Right lung (tissue), 5 donors: ENCODE results near the gene ABCC1. TPM values are rescaled to one million over a fixed set of nuclear protein-coding genes. Genes with fewer than 3 reads are reported as not detected.
"Not testable (repeated sequence)": the region's sequence is repeated elsewhere in the genome, so short reads cannot be mapped to it uniquely, and the experiment has no call there.

Experiments
- DNase-seq, 2 donors: peaks; one replicate each; pipeline ENCODE4 v3.0.0-alpha.2; 2013
- polyA plus RNA-seq, 5 donors: library from polyadenylated mRNA; unstranded; fragments of 120-200 nt; gene quantifications; one replicate each; pipeline versions ENCODE4 v1.2.1 to v1.2.3, GENCODE V29; 2013; ENCODE audit warnings: inconsistent platforms in 1 of 5, low replicate concordance in 1 of 5; ENCODE audit not compliant: insufficient read length in 5 of 5, insufficient read depth in 1 of 5

The ABCC1 gene
- polyA plus RNA-seq, 5 donors: 24.1 to 30.8 (median 26.9) TPM

DNA sequence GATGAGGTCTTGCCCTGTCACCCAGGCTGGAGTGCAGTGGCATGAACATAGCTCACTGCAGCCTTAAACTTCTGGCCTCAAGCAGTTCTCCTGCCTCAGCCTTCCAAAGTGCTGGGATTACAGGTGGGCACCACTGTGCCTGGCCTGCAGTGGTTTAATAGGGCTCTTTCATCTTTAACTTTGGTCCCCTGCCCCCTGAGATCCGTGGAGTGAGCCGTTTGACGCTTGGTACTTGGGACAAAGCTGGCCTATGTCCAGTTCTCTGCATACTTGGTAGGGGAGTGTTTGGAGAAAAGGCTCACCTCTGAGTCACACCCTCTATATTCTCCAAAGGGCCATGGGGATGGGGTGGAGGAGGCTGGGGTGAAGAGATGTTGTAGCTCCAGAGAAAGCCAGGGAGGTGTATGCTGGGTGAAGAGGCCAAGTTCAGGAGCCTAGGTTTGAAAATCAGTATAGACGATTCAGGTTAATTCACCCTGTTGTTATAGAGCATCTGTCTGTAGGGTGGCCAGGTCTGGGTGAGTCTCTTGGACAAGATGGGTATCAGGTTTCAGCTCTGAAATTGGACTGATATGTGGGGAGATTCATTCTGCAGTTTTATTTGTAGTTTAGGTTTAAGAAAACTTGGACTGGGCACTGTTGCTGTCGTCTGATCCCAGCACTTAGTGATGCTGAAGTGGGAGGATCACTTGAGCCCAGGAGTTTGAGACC lies 17.6 kb downstream of the ABCC1 start:
- DNase-seq: no peak

DNA sequence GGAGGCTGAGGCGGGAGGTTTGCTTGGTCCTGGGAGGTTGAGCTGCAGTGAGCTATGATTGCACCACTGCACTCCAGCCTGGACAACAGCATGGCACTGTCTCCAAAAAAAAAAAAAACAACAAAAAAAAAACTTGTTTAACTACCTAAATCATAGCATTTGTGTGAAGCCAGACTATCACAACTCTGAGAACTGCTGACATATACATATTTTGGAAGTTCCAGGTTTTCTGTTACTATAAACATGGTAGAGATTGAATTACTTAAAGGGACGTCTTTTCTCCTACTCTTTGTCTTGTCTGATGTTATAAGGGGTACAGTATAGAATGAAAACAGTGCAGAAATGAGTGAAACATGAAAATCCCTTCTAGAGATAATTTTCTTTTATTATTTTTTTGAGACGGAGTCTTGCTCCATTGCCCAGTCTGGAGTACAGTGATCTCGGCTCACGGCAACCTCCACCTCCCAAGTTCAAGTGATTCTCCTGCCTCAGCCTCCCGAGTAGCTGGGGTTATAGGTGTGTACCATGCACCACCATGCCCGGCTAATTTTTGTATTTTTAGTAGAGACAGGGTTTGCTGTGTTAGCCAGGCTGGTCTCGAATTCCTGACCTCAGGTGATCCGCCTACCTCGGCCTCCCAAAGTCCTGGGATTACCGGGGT lies 18.4 kb downstream of the ABCC1 start:
- DNase-seq: no peak

DNA sequence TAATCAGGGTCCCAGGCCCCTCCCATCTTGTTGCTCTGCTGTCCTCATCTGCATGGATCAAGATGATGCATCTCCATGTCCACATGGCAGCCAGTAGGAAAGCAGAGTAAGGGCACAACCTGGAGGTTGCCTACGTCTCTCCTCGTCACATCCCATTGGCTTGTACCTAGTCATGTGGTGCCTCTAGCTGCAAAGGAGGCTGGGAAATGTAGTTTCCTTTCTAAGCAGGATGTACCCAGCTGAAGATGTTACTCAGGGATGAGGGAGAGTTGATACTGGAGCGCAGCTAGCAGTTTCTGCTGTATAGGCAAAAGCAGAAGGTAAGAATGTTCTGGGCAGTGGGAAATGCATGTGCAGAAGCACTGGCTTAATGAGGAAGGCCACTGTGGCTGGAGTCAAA lies 20.8 kb downstream of the ABCC1 start:
- no peak for DNase-seq

DNA sequence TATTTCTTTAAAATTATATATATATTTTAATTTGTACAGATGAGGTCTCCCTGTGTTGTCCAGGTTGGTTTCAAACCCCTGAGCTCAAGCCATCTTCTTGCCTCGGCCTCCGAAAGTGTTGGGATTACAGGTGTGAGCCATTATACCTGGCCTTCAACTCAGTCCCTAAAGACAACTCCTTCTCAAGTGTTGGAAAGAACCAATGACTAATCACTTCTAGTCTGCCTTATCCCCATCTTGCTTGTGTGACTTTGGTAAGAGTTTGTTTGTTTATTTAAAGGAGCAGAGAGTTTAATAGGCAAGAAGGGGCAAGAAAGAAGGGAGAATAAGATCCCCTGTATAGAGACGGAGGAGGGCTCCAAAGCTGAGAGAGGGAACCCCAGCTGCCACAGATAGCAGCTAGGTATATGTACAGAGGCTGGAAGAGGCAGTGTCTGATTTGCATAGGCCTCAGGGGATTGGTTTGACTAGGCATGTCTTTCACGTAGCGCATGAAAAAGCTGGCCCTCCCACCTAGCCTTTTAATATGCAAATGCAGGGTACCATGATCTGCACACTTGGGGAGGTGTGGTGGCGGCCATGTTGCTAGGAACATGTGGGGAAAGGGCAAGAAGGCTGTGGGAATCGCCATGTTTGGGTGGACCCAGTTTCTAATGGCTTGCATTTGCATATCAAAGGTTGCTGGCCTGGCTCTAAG lies 21.5 kb downstream of the ABCC1 start:
- no peak for DNase-seq

DNA sequence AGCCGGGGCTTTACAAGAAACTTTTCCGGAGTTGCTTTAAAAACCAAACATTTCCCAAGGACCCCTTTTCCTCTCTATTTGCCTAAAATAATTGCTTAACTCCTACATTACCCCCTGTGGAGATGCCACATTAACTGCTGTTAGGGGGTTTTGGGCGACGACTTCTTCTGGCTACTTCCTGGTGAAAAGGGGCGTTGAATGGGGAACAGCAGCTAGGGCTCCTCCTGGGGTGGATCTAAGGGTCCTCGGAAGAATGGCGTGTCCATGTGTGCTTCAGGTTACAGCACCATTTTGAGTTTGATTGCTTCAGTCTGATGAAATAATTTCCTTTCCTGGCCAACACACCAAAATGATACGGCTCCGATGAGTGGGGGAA lies 22.0 kb downstream of the ABCC1 start:
- no peak for DNase-seq

DNA sequence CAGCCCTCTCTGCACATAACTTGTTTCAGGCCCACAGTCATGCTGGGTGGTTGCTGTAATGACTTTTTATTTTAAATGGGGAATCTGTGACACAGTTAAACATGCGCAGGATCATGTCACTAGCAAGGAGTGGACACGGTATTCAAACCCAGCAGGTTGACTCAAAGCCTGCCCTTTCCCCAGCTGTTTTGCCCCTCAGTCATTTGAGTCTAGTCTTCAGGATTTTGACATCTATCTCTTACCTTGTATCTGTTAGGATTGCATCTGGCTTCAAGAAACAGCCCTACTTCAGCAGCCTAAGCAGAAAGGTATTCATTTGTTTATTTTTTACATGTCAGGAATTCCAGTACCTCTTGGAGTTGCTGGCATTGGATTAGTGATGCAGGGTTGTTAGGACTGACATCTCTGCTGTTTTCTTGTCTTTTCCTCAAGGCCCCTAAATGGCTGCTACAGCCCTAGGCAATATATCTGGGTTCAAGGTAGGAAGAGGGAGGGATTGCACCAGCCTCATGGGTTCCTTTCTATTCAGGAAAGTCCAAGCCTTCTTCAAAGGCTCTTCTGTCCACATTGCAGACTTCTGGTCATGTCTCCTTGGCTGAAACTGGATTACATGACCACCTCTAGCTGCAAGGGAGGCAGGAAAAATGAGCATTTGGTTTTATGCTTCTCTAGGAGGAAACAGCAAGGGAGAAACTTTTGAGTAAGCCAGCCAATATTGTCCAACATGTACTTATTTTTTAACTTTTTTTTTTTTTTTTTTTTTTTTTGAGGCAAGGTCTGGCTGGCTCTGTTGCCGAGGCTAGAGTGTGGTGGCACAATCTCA lies 22.8 kb downstream of the ABCC1 start:
- no peak for DNase-seq

DNA sequence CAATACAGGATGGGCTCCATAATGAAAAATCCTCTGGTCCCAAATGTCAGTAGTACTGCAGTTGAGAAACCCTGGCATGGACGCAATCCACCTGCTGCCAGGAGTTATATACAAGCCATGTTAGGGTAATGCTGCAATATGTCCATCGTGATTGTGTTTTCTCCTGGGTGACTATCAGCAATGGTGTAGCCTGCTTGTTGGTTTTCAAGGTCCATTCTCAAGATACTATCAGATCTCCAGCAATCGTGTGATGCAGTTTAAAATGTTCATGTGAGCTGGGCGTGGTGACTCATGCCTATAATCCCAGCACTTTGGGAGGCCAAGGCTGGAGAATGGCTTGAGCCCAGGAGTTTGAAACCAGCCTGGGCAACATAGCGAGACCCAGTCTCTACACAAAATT lies 24.0 kb downstream of the ABCC1 start:
- no peak for DNase-seq

DNA sequence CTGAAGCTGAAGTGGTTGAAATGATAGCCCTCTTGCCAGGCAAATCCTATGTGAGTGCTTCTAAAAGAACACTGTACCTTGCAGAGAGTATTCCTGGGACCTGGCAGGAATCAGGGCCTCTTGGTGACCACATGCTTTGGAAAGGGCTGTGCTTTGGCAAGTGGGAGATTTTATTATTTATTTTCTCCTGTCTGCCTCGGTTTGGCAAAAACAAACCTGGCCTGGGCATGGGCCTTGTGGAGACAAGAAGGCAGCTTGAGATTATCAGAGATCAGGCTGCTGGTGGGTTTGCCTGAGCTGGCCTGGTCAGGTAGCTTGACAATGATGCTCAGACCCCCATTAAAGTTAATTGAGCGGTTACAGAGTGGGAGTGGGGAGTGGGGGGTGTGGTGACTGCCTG lies 24.6 kb downstream of the ABCC1 start:
- DNase-seq: no peak

DNA sequence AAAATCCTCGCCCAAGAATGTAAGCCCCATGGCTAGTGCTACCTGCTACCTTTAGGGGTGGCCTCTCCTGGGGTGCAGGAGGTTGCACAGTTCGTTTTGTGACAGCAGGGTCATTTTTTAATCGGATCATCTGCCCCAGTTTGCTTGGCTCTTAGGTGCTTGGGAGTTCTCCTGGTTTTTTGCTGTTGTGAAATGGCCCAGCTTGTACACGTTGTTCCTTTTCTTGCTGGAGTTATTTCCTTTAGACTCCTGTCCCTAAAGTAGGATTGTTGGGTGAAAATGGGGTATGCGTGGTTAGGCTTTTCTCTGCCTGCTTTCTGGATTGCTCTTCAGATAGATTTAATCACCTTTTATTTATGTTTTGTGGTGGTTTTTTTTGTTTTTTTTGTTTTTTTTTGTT lies 25.8 kb downstream of the ABCC1 start:
- DNase-seq: no peak

DNA sequence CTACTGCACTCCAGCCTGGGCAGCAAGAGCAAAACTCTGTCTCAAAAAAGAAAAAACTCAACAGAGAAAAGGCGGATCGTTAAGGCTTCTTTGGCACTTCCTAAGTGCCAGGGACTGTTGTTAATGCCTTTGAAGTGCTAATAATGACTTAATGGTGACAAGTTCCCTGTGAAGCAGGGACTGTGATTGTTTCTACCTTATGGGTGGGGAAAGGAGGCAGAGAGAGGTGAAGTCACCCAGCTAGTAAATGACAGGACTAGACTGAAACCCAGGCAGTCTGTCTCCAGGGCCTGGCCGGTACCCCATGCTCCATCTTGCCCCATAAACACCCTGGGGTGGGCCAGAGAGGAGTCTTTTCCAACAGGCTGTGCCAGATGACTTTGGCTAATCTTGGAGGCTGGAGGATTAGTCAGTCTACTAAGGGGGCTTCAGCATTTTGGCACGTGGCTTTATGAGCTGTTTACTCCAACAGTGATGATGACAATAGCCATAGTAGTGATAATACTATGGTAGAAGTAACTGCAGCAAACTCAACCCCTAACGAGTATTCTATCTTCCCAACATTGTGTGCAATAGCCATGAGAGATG lies 26.9 kb downstream of the ABCC1 start:
- DNase-seq: no peak

DNA sequence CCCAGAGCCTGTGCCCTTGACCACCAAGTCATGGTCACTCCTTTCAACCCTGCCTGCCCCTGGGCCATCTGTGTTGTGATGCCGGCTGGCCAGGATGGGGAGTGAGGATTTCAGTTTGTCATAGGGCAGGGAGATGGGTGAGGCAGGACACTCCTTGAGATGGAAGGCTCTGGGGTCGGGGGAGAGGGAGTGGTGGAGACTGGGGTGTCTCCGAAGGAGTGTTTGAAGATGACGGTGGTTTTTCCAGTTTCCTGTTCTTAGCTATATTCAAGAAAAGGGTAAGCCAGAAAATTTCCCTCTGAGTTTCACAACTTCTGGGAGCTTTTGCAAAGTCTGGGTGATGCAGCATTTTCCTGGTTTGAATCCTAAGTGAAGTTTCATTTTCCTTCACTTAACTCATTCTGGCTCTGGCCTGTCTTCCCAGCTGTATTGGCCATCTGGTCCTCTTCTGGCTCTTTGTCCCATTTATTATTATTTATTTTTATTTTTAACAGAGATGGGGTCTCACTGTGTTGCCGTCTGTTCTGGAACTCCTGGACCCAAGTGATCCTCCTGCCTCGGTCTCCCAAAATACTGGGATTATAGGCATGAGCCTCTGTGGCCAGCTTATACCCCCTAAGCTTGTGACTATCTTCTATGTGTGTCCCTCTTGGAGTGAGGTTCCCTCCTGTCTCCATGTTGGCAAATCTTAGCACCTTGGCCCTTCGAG lies 27.7 kb downstream of the ABCC1 start:
- DNase-seq: peak; percentile 51 to 56

DNA sequence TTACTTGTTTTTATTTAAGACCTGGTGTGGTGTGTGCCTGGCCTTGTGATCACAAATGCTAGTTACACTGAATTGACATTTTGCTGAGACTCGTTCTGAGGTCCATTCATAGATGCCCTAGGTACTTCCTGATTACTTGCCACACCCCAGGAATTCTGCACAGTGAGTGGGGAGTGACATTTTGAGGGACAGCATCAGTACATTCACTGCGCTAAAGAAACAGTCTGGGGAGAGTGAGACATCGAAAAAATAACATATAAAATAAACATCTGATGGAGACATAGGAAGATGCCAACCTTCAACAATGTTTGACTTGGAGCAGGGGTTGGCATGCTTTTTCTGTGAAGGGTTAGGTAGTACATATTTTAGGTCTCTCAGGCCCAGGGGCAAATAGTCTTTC lies 30.4 kb downstream of the ABCC1 start:
- no peak for DNase-seq

DNA sequence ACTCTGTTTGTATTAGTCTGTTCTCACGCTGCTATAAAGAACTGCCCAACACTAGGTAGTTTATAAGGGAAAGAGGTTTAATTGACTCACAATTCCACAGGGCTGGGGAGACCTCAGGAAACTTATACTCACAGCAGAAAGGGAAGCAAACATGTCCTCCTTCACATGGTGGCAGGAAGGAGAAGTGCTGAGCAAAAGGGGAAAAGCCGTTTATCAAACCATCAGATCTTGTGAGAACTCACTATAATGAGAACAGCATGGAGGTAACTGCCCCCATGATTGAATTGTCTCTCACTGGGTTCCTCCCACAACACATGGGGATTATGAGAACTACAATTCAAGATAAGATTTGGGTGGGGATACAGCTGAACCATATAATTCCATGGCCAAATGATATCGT lies 30.9 kb downstream of the ABCC1 start:
- DNase-seq: no peak

DNA sequence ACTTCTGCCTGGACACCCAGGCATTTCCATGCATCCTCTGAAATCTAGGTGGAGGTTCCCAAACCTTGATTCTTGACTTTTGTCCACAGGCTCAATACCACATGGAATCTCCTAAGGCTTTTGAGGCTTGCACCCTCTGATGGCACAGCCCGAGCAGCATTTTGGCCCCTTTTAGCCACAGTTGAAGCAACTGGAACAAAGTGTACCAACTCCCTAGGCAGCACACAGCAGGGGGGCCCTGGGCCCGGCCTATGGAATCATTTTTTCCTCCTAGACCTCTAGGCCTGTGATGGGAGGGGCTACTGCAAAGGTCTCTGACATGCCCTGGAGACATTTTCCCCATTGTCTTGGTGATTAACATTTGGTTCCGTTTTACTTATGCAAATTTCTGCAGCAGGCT lies 32.0 kb downstream of the ABCC1 start:
- DNase-seq: no peak

DNA sequence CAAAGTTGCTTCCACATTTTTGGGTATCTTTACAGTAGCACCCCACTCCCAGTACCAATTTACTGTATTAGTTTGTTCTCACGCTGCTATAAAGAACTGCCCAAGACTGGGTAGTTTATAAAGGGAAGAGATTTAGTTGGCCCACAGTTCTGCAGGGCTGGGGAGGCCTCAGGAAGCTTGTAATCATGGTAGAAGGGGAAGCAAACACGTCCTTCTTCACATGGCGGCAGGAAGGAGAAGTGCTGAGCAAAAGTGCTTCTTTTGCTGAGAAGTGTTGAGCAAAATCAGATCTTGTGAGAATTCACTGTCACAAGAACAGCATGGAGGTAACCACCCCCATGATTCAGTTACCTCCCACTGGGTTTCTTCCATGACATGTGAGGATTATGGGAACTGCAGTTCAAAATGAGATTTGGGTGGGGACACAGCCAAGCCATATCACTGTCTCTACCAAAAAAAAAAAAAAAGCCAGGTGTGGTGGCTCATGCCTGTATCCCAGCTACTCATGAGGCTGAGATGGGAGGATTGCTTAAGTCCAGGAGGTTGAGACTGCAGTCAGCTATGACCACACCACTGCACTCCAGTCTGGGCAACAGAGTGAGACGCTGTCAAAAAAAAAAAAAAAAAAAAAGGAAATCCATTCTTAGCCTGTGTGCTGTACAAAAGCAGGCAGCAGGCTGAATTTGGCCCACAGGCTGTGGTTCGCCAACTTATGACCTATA lies 32.9 kb downstream of the ABCC1 start:
- not testable (repeated sequence) for DNase-seq

DNA sequence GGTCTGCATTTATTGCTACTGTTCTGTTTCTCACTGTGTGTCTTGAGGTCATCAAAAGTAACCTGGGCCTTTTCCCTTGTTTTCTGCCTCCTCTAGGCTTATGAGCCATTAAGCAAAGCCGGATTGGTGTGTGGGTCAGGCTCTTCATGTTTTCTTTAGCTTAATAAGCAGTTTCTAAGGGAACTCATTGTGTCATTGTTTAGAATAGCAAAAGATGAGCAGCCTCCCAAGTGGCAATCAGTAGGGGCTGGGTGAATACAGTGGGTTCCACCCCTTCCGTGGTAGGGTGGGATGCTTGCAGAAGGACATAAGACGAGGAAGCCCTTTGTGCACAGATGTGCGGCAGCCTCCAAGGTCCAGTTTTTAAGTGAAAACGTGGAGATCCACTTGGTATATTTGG lies 34.5 kb downstream of the ABCC1 start:
- DNase-seq: peak; percentile 44 to 58

DNA sequence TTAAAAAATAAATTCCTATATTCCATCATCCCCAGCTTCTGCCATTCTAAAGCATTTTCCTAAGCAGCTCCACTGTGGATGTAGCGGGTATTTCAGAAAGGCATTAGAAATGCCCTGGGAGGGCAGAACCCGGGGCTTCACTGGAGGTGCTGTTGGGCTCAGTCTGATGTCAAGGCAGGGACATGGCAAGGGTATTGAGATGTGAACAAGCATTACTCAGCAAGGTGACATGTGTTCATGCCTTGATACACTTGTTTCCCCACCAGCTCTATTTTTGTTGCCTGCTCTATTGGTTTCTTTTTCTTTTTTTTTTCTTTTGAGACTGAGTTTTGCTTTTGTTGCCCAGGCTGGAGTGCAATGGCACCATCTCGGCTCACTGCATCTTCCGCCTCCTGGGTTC lies 35.7 kb downstream of the ABCC1 start:
- no peak for DNase-seq

DNA sequence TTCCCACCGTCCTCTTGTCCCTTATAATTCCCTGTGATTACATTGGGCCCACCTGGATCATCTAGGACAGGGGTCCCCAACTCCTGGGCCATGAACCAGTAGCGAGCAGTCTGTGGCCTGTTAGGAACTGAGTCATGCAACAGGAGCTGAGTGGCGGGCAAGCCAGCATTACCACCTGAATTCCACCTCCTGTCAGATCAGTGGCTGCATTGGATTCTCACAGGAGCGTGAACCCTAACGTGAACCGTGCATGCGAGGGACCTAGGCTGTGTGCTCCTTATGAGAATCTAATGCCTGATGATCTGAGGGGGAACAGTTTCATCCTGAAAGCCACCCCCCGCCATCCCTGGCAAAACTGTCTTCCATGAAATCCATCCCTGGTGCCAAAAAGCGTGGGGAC lies 36.8 kb downstream of the ABCC1 start:
- no peak for DNase-seq

DNA sequence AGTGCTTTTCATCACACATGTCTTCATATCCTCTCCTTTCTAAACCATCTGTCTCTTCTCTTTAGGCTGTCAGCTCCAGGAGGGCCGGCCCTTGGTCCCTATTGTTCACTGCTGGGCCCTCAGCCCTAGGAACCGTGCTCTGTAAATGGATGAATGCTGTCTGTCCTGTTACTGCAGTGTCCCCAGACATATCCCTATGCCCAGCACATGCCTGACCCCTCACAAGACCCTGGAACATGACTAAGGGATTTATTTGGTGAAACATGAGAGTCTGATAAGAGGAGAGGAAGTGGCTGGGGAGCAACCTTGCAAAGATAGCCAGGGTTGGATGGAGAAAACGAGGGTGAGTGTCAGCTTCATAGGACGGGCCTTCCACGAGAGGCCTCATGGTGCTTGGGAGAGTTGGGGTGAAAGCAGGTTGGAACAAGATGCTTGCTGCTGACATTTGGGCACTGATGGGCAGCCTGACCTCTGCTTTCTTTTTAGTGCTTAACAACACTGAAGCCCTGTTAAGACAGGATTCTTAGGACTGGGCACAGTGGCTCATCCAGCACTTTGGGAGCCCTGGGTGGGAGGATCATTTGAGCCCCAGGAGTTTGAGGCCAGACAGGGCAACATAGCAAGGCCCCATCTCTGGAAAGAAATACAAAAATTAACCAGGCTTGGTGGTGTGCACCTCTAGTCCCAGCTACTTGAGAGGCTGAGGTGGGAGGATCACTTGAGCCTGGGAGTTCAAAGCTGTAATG lies 39.0 kb downstream of the ABCC1 start:
- no peak for DNase-seq

DNA sequence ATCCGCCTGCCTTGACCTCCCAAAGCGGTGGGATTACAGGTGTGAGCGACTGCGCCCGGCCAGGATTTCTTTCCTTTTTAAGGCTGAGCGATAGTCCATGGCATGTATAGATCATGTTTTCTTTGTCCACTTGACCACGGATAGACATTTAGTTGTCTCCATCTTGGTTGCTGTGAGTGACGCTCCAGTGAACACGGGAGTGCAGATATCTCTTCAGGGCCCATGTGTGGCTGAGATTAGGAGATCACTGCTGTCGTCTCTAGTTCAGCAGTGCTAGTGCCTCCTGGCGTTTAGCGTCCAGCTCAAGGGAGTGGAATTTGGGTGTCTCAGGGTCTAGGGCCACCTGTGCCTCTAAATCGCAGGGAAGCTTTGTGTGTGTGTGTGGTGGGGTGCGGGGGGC lies 41.5 kb downstream of the ABCC1 start:
- DNase-seq: no peak
